SIG-M5 treated with dmso at 0.1 percent for 504 hours (cell line): ENCODE measurements around the gene NOL3.
A peak's percentile ranks its signal among the peaks of the same experiment; 100 is the strongest.
"Not testable (repeated sequence)": the region's sequence is repeated elsewhere in the genome, so short reads cannot be mapped to it uniquely, and the experiment has no call there.

Experiments used
- DNase-seq: peaks from one replicate; lab custom pipeline; 2025; ENCODE audit not compliant: unreplicated experiment; lab: John Stamatoyannopoulos, UW

The NOL3 gene

DNA sequence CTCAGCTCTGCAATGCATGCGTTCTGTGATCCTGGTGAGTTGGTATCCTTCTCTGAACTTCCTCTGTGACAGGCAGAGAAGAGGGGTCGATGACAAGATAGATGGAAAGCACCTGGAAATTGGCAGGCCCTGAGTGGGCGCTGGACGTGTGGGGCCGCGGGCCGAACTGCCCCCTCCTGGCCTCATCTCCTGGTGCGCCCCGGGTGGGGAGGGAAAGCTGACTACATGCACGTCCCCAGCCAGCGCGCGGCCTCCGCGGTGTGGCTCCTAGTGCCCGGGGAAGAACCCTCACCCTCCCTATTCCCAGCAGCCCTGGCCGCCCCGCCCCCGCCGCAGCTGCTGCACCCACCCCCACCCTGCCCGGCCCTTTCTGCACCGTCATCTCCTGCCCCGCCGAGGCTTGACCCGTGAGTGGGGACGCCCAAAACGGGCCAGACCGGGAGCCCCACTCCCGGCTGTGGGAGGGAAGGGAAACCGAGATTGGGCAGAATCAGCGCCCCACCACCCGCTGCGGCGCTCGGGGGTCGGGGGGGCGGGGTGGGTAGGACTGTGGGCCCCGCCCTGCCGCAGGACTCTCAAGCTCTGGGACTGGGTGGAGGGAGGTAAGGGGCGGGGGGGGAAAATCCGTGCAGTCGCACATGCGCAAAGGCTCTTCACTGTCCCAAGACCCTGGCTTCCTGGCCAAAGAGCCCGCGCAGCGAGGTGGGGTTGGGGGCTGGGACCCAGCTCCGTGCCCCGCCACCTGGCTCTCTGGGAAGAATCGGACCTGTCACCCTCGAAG, at the start of gene NOL3:
NOL3 (plus strand) TSS at position 371 of the 781 bp plus-strand sequence.
- DNase-seq, result no peak

DNA sequence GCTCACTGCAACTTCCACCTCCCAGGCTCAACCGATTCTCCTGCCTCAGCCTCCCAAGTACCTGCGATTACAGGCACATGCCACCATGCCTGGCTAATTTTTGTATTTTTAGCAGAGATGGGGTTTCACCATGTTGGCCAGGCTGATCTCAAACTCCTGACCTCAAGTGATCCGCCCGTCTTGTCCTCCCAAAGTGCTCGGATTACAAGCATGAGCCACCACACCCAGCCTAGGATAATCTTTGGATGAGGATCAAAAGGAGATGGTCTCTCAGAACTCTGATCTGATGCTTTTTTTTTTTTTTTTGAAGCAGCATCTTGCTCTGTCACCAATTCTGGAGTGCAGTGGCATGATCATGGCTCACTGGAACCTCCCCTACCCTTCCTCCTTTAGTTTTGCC, 47.5 kb upstream of the NOL3 start:
- DNase-seq, result not testable (repeated sequence)

DNA sequence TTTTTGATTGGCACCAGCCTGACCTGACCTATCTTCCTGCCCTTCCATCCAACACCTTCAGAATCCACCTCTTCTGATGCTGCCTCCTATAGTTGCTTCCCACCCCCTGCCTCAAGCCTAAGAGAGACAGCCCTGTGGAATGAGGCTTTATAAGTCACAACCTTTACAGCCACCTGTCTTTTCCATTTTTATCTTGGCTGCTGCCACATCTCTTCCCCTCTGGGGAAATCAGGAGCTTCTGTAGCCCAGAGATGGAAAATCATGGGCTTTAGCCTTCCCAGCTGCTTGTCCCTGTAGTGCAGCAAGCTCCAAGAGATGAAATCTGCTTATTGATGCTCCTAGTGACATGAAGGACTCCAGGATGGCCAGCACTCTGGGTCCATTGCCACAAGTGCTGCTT, 41.9 kb upstream of the NOL3 start:
- DNase-seq, result no peak

DNA sequence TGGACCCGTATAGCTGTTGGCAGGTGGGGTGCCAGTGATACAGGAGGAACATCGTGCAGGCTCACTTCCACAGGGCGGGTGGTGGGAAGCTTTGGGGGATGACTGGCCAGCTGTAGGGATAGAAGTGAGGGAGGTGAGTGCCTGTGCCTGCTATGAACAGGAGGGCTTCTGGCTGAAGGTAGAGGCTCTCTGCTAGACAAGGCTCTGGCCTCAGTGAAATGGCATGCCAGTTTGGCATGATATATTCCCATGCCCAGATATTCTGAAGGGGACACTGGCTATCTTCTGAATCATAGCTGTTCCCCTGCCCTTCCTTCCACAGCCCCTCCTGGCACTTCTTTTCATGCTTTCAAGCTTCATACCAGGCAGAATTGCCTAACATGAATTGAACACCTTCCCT, 41.5 kb upstream of the NOL3 start:
- no peak for DNase-seq

DNA sequence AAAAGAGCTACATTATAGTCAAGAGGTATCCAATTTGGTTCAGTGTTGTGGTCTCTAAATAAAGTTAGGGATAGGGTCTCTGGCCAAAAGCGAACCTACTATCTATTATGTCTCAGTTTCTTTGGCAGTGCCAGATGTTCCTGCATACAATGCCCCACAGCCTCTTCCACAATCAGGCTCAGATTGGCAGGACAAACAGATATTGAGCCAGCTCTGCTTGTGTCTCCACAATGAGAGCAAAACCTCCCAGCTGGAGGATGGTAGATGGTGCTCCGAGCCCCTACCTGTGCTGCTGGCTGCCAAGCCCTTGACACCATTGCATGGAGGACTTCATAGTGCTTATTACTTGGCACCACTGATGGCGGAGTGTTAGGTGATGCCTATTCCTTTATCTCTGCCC, 40.9 kb upstream of the NOL3 start:
- DNase-seq, result no peak

DNA sequence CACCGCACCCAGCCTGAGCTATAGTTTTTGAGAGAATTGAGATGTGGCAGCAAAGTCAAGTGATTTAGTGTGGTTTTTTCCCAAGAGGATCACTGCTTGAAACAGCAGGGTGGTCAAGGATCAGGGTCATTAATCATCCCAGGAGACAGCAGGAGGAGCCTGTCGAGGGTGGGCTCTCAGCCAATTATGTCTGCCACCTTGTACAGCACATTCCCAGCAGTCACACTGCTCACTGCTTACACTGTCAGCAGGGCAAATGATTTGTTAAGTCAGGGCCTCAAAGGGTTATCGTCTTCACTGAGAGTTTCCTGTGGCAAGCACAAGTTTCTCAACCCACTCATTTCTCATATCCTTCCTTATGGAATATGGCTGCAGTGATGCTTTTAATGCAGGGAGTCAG, 32.7 kb upstream of the NOL3 start:
- DNase-seq, result no peak

DNA sequence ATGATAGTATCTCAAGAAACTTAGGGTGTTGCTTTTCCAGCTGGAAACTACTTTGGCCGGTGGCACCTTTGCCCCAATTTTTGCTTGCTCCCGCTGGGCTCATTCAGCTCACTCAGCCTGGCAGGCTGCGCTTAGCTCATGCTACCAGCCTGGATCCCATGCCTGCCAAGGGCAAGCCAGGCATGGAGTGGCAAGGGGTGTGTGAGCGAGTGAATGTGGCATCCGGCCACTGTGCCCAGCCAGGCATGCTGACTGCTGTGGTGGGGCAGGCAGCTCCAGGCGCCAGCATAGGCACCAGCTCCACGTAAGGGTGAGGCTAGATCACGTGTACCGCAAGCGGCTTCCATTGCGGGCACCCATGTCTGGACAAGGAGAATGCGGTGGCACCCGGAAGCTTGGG, 28.9 kb upstream of the NOL3 start:
- no peak for DNase-seq

DNA sequence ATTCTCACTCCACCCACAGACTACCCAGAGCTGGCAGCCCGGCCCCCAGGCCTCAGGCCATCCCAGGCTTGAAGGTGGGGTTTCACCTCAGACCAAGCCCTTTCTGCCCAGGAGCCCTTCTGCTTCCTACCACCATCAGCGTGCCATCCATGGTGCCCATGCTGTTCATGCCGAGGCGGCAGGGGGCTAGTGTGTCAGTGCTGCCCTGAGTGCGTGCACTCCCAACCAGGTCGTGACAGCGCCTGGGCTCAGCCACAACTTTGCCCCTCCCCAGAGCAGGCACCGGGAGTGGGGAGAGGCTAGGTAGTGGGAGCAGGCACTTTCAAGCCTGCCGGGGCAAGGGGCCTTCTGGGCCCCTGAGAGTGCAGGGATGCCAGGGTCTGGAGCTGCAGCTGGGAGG, 28.0 kb upstream of the NOL3 start:
- no peak for DNase-seq

DNA sequence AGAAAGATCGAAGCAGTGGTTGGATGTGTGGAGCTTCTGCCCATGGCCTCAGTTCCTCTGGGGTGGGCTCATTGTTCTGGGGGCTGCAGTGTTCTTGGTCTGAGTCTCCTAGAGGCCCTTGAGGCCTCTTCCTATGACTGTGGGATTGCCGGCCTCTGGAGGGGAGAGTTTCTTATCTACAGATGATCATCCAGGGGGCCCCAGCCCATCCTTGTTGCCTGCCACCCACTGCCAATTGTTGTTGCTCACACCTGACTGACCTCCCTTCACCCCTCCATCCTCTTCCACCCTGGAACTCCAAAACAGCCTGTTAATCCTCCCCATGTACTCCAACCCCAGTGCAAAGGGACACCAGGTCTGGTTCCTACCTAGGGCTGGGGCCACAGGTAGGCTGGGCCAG, 25.4 kb upstream of the NOL3 start:
- no peak for DNase-seq

DNA sequence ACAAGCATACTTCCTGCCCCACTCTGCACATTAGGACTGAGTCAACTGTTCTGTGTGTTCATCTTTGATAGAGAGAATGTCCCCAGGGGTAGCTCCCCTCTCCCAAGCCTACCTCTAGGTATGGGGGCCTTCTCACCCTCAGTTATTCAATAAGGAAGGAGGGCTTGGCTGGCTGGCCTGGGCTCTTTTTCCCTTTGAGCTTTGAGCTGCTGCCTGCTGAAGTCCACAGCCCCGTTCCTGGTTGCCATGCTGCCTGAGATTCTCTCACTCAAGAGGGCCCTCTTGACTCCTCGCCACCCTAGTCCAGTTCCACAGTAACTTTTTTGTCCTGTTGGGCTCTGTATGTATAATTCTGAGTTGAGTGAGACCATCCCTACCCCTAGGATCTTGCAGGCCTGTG, 24.6 kb upstream of the NOL3 start:
- no peak for DNase-seq

DNA sequence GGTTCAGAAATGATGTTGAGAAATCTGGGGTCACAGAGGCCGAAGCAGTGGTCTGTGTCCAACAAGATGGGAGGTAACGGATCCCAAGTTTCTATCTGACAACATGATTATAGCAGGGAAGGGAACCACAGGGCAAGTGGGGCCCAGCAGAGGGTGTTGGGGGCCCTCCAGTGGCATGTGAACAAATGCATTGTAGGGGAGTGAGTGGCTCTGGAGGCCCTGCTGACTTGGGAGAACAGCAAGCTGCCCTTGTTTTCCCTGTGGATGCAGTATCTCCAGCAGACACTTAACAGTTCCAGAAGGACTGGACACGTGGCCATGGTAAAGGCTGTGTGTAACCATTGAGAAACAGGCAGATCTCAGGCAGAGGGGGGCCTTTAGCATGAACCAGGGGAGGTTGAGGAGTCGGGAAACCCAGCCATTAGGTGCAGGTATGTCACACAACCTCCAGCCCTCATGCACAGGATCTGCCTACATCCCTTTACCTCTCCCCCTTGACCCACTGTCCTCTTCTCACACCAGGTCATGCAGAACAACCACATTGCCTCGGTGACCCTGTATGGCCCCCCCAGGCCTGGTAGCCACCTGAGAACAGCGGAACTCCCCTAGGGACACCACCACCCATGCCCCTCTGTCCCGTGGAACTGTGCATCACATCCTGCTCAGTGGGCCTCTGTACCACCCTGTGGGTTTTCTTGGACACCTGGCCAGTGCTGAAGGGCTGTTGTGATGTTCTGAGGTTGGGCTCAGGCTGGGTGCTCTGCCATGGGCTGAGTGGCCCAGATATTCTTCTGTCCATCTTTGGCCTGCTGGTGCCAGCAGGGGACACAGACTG, 23.6 kb upstream of the NOL3 start:
- no peak for DNase-seq

DNA sequence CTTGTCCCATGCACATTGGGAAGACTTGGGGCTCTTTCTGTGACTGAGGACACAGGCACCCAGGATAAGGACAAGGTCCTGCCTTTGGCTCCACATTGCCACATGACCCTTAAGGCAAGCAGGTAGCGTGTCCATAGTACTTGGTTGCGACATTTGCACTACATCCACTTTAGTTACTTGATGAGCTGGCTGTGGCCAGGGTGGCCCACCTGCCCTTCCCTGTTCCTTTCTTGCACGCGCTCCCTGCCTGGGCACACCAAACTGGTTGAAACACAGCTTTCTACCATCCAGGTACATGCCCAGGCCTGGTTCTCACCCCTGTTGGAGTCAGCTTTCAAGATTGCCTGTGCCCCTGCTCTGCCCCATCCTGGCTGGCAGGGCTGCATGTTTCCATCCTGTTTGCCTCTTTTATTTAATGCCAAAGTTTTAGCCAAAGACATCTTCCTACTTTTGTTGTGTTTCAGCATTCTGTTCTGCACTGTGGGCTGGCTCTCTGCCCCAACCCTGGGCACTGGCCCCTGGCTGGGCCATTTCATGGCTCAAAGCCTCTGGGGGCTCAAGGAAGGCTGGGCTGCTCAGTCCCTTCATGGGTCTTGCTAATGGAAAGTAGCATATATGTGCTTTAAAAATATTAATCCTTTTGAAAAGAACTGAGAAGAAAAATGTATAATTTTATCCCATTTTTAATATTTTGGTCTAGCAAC, 22.7 kb upstream of the NOL3 start:
- no peak for DNase-seq

DNA sequence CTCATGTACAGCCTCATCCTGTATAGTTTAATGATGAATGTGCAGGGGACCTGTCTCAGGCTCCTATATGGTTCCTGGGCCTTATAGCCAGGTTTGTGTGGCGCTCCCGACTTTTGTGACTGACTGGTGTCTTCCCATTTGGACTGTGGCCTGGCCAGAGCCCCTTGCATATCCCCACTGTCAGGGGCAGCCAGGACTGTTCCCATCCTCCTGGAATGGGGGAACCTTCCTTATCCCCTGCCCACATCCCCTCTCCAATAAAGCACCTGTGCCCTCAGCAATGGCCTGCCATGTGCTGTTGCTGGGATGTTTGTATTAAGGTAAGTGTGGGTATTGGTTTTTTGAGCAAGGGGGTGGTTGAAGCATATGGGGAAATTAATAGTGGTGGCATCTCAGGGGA, 22.1 kb upstream of the NOL3 start:
- DNase-seq, result no peak

DNA sequence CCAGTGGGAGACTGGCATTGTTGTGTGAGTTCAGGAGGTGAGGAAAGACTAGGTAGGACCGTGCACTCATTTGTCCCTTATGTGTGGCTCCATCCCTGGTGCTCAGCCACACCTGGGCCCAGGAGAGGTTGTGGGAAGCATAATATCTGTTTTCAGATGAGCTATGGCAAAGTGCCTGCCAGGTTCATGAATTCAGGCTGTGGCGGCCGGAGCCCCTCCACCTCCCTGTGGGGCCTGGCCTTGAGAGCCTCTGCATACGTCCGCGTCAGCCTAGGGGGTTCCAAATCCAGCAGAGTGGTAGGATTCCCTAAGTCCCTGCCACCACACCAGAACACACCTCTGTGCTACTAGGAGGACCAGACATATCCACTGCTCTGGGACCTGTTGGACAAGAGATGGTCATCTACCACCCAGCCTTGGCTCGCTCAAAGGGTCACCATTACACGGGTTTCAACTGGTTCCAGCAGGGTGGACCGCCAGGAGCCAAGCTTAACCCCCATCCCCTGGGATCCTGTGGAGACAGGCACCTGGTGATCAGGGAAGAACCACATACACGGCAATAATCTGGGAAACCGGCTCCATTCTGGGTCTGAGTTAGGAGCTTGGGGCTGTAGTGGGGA, 21.6 kb upstream of the NOL3 start:
- DNase-seq, result no peak

DNA sequence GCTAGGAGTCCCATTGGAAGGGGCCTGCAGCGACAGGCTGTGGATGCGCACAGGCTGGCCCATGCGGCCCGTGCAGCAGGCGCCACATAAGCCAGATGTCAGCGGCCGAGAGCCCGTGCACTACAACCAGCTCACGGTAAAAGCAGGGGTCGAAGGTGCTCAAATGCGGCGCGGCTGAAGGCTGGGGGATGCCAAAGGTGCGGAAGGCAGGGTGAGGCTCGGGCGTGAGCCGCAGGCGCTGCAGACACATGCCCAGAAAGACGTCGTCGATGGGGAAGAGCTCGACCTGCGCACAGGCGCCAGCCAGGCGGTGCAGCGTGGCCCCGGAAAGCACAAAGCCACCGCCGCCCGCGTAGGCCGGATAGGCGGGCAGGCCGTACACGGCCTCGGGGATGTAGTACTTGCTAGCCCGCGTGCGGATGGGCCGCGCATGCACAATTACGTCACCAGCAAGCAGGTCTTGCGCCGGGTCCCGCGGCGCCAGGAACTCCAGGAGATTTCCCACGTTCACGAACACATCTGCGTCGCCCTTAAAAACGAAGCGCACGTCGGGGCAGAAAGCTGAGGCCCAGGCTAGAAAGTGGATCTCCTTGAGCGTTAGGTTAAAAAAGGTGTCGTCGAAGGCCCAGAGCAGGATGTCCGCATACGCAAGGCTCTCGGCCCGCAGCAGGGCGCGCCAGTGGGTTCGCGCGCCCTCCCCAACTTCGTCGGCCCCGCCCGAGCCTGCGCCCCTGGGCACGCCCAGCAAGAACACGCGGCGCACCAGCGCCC, 20.9 kb upstream of the NOL3 start:
- DNase-seq, result no peak

DNA sequence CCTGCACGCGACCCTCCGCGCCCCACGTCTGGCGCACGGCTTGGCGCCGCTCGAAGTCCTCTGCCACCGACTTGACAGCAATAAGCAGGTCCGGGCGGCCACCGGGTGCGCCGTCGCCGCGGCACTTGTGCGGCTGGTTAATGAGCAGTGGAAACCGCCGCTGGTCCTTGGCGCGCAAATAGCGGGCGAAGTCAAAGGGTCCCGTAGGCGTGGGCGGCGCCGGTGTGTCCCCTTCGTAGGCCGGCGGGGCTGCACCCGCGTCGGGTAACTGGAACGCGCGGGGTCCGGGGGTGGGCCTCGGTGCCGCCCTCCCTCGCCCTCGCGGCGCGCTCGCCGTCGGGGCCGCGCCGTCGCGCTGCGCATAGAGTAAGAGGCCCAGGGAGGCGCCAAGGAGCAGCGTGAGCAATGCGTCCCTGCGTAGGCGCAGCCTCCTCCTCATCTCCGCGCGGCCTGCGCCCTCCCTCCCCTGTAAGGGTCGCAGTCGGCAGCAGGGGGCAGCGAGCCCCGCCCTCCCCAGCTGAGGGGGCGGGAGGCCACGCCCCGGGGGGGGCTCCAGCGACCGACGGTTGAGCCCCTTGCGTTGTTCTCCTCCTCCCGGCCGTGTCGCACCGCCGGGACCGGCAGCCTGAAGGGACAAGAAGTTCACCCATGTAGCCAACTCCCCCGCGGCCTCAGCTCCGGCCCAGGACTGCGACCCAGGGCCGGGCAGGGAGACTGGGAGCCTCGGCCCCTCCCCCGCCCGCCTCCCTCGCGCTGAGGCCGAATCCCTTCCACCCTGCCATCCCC, 20.1 kb upstream of the NOL3 start:
- no peak for DNase-seq

DNA sequence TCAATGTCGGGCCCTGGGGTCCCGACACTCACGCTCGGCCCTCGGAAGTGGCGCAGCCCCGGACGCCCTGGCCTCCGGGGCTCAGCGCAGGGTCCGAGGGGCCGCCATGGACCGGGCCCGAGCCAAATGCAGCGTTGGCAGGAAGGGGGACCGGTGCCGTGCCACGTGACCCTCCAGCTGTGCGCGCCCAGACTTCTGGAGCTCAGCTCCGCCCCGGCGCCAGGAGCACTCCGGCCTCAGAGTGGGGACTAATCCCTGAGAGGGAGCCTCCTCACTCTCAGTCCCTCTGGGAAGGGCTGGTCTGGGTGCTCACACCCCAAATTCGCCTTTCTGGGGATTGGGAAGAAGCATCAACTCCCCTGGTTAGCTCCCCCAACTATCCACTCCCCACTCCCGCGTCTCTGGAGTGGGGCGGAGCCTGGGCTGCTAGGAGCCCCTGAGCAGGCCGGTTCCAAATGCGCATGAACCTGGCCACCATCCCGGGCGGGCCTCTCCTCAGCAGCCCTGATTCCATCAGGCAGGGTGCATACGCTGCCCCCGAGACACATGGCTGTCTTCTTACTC, 19.4 kb upstream of the NOL3 start, which contains the start of gene B3GNT9:
B3GNT9 (minus strand) TSS at position 166 of the 564 bp plus-strand sequence. CDS start 513 bp downstream, outside the sequence.
- no peak for DNase-seq

DNA sequence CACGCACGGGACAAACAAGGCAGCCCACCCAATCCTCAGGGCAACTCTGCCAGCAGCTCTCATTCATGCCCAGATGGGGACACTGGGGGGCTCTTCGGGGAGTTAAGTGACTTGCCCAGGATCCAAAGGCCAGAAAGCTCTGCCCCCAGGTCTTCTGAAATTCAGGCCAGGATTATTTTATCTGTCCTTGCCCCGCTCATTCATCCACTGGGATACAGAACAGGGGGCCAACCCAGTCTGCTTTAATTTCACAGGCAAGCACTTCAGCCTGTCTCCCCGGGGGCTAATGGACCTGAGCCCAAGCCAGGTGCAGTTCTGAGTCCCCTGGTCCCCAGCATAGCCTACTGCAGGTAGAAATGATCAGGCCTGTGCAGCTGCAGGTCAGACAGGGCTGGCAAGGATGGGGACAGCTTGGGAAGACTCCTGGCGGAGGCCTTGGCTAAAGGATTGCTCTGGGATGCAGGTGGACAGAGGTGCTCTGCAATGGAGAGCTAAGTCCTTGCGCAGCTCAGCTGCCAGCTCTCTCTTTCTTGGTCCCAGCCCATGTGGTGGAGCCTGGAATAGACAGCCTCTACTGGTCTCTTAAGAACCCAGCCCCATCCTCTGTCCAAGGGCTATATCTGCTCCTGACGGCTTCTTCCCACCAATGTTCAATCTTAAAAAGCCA, 18.8 kb upstream of the NOL3 start:
- DNase-seq, result peak; percentile 17
